DMS79 (cell line): Measurements from ENCODE around the gene TAAR1.
"Not testable (repeated sequence)": the region's sequence is repeated elsewhere in the genome, so short reads cannot be mapped to it uniquely, and the experiment has no call there.

Experiments used
- DNase-seq: peaks from one replicate; lab custom pipeline; 2025; lab: John Stamatoyannopoulos, UW

Gene TAAR1

GRCh38 chr6:132659082-132659481 is at the start of gene TAAR1:
TAAR1 (minus strand) TSS chr6:132659182; CDS start chr6:132646003, 13,179 bp downstream.
- no peak for DNase-seq

- no peak for DNase-seq
These were observed 49.8 kb upstream of the TAAR1 start for GRCh38 chr6:132708771-132709170.

- DNase-seq: no peak
These were observed 49.0 kb upstream of the TAAR1 start for GRCh38 chr6:132708002-132708401.

GRCh38 chr6:132706756-132707155 is 47.8 kb upstream of the TAAR1 start:
- DNase-seq: not testable (repeated sequence)

- DNase-seq: no peak
These were observed 45.0 kb upstream of the TAAR1 start for GRCh38 chr6:132703936-132704335.

- DNase-seq: no peak
These were observed 39.6 kb upstream of the TAAR1 start for GRCh38 chr6:132698608-132699007.

GRCh38 chr6:132695773-132696172 is 36.8 kb upstream of the TAAR1 start:
- no peak for DNase-seq

- DNase-seq: no peak
These were observed 34.5 kb upstream of the TAAR1 start for GRCh38 chr6:132693478-132693877.

GRCh38 chr6:132690678-132691077 is 31.7 kb upstream of the TAAR1 start:
- no peak for DNase-seq

GRCh38 chr6:132687306-132687705 is 28.3 kb upstream of the TAAR1 start:
- DNase-seq: no peak

- DNase-seq: no peak
These were observed 27.5 kb upstream of the TAAR1 start for GRCh38 chr6:132686531-132686930.

- no peak for DNase-seq
These were observed 26.0 kb upstream of the TAAR1 start for GRCh38 chr6:132685009-132685408.

- DNase-seq: no peak
These were observed 25.3 kb upstream of the TAAR1 start for GRCh38 chr6:132684272-132684671.

GRCh38 chr6:132683543-132683942 is 24.6 kb upstream of the TAAR1 start:
- DNase-seq: no peak

- not testable (repeated sequence) for DNase-seq
These were observed 20.1 kb upstream of the TAAR1 start for GRCh38 chr6:132679094-132679493.

GRCh38 chr6:132675749-132676148 is 16.8 kb upstream of the TAAR1 start:
- DNase-seq: no peak

GRCh38 chr6:132675002-132675401 is 16.0 kb upstream of the TAAR1 start:
- no peak for DNase-seq

GRCh38 chr6:132673376-132674094 is 14.6 kb upstream of the TAAR1 start:
- no peak for DNase-seq

- no peak for DNase-seq
These were observed 12.3 kb upstream of the TAAR1 start for GRCh38 chr6:132671295-132671694.

- no peak for DNase-seq
These were observed 10.8 kb upstream of the TAAR1 start for GRCh38 chr6:132669690-132670291.

- no peak for DNase-seq
These were observed 7.1 kb upstream of the TAAR1 start for GRCh38 chr6:132666118-132666517.

GRCh38 chr6:132664309-132665034 is 5.5 kb upstream of the TAAR1 start:
- DNase-seq: no peak

GRCh38 chr6:132663661-132664060 is 4.7 kb upstream of the TAAR1 start:
- no peak for DNase-seq
